WTC11 (cell line): ENCODE data around the gene BTNL2.

Source experiments
- ATF1 ChIP-seq: sonication (generic); formaldehyde crosslinking; IDR thresholded peaks from 2 replicates; pipeline ENCODE4 v1.8.1; 2023; ENCODE audit warnings: mild to moderate bottlenecking, moderate library complexity, missing genetic modification reagents
- ZSCAN18 ChIP-seq: fragments of 250-450 bp; sonication (Bioruptor Pico); IDR thresholded peaks from 2 replicates; pipeline ENCODE4 v2.1.2; 2022; ENCODE audit warnings: mild to moderate bottlenecking, moderate library complexity

DNA sequence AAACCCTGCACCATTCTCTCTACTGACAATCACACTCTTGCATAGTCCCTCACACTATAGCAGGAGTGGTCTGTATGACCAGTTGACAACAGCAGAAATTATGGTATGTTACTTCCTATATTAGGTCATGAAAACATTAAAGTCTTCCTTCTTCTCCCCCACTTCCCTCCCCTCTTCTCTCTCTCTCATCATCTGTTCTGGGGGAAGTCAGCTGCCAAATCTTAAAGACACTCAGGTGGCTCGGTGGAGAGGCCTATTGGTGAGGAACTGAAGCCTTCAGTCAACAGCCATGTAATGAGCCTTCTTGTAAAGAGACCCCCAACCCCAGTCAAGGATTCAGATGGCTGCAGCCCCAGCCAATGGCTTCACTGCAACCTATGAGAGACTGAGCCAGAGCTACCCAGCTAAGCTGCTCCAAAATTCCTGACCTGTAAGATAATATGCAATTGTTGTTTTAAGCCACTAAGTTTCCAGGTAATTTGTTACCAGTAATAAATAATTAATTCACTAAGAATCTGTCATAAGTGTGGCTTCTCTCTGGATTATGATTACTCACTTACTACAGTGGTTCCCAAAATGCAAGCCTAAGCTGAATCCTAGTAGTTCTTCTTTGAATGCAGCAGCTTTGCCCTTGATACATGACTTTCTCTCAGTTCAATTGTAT lies 24.1 kb downstream of the BTNL2 start:
- TF ChIP-seq ZSCAN18 (CRISPR knock-in tag) (no peak), ATF1 (CRISPR knock-in tag) (no peak)
